Measurements from ENCODE around the gene PML.
A peak's percentile ranks its signal among the peaks of the same experiment; 100 is the strongest.

Gene PML

GRCh38 chr15:74036271-74037170, 42.0 kb downstream of the PML start:
- no peak overlapping the region for H3K4me3 ChIP-seq (ENCODE audit: low read depth, low read length)
- peak; percentile 19 for DNase-seq (ENCODE audit: low read depth)

DNA sequence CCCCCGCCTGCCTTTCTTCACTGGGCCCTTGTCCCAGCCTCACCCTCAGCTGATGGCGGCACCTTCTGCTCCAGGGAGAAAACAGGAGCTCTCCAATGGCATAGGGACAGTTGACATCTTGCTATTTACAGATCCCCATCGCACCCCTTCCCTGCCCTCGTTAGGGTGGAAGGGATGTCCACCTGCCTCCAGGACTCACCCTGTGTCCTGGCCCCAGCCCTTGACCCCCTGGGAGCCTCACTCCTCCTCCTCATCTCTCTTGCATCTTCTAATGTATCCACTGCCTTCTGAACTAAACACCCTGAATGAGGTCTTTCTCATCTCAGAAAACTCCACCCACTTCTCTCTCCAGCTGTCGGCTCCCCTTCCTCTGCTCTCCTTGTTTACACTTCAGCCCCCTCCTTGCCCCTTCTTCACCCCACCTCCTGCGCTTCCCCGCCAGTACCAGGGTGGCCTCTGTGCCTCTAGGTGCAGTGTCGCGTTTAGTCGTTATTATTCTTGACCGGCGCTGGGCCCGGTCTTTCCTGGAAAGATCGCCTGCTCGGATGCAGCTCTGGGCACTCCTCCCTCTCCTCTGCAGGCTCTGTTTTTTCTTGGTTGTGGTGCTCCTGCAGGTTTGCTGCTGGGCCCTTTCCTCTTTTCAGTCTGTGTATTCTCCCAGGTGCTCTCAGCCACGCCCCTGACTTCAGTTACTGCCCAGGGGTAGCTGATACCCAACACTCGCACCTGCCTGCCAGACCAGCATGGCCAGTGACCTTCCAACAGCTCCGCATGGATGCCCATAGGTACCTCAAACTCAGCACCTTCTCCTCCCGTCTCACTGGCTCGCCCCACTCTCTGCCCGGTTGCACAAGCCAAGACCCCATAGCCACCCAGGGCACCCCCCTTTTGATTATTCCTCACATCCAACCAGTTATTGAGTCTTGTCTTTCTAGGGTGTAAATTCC, 42.9 kb downstream of the PML start:
- no peak overlapping the region for H3K4me3 ChIP-seq (ENCODE audit: low read depth, low read length)
- no peak for DNase-seq (ENCODE audit: low read depth)

DNA sequence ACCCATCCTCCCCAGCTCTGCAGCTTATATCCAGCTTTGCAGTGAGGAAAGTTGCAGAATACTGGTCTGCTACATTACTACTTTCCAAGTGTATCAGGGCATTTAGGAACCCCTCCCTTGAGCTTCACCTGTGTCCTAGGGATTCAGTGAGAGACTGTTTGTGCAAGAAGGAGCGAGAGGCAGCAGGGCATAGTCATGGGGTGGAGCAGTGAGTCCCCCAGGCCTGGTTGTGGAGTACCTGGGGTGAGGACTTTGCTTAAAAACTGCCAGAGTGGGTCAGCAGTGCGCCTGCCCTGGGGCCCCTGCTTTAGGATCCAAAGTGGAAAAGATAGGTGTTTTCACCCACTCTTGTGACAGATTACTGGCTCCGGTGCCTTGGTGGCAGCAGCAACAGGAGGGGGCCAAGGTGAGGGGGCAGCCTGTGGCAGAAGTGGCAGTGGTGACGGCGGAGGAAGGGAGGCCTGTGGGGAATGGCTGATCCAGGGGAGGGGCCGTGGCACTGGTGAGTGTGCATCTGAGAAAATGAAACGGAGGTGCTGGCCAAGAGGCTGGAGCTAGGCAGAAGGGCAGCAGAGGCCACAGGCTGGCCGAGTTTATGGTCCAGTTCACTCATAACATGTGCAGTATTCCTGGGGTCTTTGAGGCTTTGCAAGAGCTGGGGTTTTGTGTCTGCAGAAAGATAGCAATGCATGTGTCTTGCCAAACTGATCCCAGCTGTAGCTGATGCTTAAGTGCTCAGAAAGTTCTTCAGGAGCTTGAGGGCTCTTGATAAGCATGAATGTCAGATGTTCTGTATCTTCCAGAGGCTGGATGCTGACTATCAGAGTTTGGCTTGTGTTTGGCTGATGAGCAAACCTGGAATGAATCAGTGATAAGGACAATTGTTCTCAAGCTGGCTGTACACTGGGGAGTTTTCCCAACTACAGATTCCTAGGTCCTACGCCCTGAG, 44.5 kb downstream of the PML start:
- no peak overlapping the region for H3K4me3 ChIP-seq (ENCODE audit: low read depth, low read length)
- no peak for DNase-seq (ENCODE audit: low read depth)

DNA sequence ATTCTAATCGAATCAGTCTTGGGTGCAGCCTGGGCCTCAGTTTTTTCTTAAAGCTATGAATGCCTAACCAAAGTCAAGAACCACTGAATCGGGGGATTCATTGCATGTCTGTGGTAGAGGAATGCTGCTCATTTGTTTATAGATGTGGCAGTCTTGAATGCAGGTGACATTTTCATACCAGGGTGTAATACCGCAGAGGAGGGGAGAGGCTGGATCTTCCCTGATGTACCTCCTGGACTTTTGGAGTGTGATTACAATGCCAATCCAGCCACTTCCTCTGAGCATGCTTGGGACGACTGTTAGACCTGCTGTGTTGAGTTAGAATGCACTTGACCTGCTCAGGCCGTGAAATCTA, 45.1 kb downstream of the PML start:
- no peak overlapping the region for H3K4me3 ChIP-seq (ENCODE audit: low read depth, low read length)
- no peak for DNase-seq (ENCODE audit: low read depth)

- DNase-seq (ENCODE audit: low read depth), result peak; percentile 91
- H3K4me3 ChIP-seq (ENCODE audit: low read depth, low read length), result no peak overlapping the region
These were observed 45.8 kb downstream of the PML start for GRCh38 chr15:74040109-74040850.

GRCh38 chr15:74041311-74041756, 46.8 kb downstream of the PML start:
- no peak overlapping the region for H3K4me3 ChIP-seq (ENCODE audit: low read depth, low read length)
- no peak for DNase-seq (ENCODE audit: low read depth)

- no peak for DNase-seq (ENCODE audit: low read depth)
- H3K4me3 ChIP-seq (ENCODE audit: low read depth, low read length), result no peak overlapping the region
These were observed 47.4 kb downstream of the PML start for GRCh38 chr15:74041777-74042435.

DNA sequence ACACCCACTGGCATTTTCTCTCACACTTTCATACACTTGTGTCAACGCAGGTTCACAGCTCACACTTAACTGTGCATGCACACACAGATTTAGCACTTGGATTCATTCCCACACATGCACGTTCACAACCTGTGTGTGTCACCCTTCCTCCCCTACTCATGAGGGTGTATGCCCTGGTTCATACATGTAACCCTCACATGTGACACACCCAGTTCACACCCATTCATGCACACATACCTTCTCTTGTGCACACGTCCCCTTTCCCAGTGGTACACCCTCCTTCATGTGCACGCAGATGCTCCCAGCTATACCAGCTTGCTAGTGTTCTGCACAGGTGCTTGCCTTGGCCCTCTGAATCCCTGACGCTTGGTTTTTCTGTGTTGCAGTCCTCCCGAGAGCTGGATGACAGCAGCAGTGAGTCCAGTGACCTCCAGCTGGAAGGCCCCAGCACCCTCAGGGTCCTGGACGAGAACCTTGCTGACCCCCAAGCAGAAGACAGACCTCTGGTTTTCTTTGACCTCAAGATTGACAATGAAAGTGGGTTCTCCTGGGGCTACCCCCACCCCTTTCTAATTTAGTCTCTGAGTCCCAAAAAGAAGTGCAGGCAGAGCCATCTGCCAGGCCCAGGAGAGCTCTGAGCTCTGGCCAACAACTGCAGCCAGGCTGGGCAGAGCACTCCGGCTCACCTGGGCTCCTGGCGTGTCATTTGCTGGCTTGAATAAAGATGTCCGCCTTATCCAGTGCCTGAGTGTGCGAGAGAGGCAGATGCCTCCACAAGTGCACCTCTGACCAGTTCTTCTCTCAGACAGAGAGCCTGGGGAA, 48.3 kb downstream of the PML start:
- DNase-seq (ENCODE audit: low read depth), result no peak
- no peak overlapping the region for H3K4me3 ChIP-seq (ENCODE audit: low read depth, low read length)

GRCh38 chr15:74043425-74044266, 49.1 kb downstream of the PML start:
- no peak overlapping the region for H3K4me3 ChIP-seq (ENCODE audit: low read depth, low read length)
- no peak for DNase-seq (ENCODE audit: low read depth)

DNA sequence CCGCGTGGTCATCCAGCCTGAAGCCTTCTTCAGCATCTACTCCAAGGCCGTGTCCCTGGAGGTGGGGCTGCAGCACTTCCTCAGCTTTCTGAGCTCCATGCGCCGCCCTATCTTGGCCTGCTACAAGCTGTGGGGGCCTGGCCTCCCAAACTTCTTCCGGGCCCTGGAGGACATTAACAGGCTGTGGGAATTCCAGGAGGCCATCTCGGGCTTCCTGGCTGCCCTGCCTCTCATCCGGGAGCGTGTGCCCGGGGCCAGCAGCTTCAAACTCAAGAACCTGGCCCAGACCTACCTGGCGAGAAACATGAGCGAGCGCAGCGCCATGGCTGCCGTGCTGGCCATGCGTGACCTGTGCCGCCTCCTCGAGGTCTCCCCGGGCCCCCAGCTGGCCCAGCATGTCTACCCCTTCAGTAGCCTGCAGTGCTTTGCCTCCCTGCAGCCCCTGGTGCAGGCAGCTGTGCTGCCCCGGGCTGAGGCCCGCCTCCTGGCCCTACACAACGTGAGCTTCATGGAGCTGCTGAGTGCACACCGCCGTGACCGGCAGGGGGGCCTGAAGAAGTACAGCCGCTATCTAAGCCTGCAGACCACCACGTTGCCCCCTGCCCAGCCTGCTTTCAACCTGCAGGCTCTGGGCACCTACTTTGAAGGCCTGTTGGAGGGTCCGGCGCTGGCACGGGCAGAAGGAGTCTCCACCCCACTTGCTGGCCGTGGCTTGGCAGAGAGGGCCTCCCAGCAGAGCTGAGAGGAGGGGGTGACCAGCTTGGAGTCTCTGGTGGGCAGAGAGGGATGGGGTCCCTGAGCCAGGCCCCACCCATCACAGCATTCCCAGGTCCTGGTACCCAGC, 50.0 kb downstream of the PML start:
- no peak for DNase-seq (ENCODE audit: low read depth)
- H3K4me3 ChIP-seq (ENCODE audit: low read depth, low read length), result no peak overlapping the region

DNA sequence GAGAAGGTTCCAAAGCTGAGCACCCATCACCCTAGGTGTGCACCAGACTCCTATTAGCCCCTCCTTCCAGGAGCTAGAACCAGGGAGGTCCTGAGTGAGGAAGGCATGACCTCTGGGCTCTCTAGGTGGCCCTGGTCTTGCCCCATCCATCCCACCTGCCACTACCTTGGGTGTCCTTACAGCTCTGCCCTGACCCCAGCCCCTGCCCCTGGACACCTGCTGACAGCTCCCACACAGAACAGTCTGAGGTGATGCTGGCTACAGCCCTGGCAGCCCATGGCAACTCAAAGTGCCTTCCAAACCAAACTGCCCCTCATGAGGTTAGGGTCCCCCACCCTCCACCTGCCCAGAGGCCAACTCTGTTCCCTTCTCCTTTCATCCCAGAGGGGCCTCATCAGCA, 50.7 kb downstream of the PML start:
- no peak overlapping the region for H3K4me3 ChIP-seq (ENCODE audit: low read depth, low read length)
- no peak for DNase-seq (ENCODE audit: low read depth)

GRCh38 chr15:74045636-74046274, 51.2 kb downstream of the PML start:
- DNase-seq (ENCODE audit: low read depth), result no peak
- H3K4me3 ChIP-seq (ENCODE audit: low read depth, low read length), result no peak overlapping the region

DNA sequence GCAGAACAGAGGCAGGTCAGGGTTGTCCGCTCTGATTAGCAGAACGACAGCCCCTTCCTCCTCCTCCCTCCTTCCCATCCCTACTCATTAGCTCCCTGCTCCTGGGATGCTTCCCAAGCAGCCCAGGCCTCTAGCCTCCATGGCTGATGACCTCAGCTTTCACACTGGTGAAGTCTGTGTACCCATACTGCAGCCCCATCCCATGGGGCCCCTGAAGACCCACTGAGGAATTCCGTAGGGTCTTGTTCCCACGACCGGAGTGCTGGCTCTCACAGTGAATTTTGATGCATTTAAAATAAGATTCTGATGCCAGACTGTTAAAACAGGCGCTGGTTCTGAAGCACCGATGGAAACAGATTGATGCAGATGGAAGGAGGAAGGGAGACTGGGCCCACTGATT, 51.8 kb downstream of the PML start:
- no peak for DNase-seq (ENCODE audit: low read depth)
- H3K4me3 ChIP-seq (ENCODE audit: low read depth, low read length), result no peak overlapping the region

DNA sequence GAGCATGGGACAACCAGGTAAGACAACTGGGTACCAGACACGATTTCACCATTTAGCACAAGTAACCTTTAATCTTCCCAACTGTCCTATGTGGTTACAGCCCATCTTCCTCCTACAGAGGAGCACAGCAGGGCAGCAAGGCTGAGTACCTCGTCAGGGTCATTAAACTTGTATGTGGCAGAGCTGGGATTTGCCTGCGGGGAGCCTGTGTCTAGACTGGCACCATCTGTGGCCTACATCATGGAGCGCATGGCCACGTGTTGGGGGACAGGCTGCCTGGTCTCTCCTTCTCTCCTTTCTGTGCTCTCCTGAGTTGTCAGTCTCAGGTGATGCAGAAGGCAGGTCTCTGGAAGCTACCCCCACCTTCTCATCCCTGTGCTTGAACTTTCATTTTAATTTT, 55.6 kb downstream of the PML start:
- H3K4me3 ChIP-seq (ENCODE audit: low read depth, low read length), result no peak overlapping the region
- DNase-seq (ENCODE audit: low read depth), result no peak

DNA sequence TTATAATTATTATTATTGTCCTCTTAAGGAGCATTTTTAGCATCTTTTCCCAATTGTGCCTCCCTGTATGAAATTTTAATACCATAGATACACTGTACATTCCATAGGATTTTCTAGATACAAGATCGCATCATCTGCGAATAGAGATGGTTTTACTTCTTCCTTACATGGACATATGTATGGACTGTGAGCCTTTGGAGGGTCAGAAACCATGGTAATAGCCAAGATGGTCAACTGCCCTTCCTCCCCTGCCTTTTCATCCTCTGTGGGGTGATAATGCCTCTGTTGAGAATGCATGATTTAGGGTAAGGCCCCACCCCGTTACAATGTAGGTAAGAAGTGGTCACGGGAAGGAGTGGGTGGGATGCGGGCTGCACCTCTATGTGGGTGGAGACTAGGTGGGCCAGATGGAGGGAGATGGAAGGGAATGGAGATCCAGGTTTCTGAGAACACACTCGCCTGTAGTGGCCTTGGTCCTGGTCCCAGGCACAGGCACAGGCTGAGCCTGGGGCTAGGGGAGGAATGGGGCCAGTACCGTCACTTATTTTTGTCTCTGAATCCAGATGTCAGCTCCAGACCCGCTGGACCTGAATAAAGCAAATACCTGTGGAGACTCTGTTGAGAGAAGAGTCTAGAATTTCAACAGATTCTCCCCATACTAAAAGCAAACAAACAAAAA, 56.2 kb downstream of the PML start:
- no peak overlapping the region for H3K4me3 ChIP-seq (ENCODE audit: low read depth, low read length)
- DNase-seq (ENCODE audit: low read depth), result no peak
